GM12878 (cell line): Measurements from ENCODE around the gene NUDT22. TPM values are rescaled to one million over a fixed set of nuclear protein-coding genes. Genes with fewer than 3 reads are reported as not detected.

ENCODE experiments used
- ATF7 ChIP-seq: fragments of 450-650 bp; IDR thresholded peaks from 2 replicates; pipeline ENCODE4 v1.6.1; 2016; ENCODE audit warnings: low read depth, mild to moderate bottlenecking
- BHLHE40 ChIP-seq, 2 experiments: fragments of 450-650 bp in 1 of 2; IDR thresholded peaks; 2 replicates each; pipeline ENCODE4 v1.6.1; 2011 to 2017; ENCODE audit warnings: low read depth in 2 of 2, borderline replicate concordance in 1 of 2, improper control_type of control experiment in 1 of 2, low read length in 1 of 2, mild to moderate bottlenecking in 1 of 2
- E4F1 ChIP-seq: fragments of 450-650 bp; IDR thresholded peaks from 2 replicates; pipeline ENCODE4 v1.6.1; 2018; ENCODE audit warnings: borderline replicate concordance, mild to moderate bottlenecking; ENCODE audit not compliant: partially characterized antibody
- EP300 ChIP-seq, 2 experiments: fragments of 150-350 bp in 1 of 2; IDR thresholded peaks; 2 replicates each; pipeline ENCODE4 v1.6.1; 2011 to 2012; ENCODE audit warnings: low read depth in 2 of 2, low read length in 2 of 2, borderline replicate concordance in 1 of 2, improper control_type of control experiment in 1 of 2, inconsistent platforms in 1 of 2; ENCODE audit not compliant: control insufficient read depth in 1 of 2
- ESRRA ChIP-seq: IDR thresholded peaks from 2 replicates; pipeline ENCODE4 v1.6.1; 2012; ENCODE audit warnings: mild to moderate bottlenecking, low read length, improper control_type of control experiment
- EZH2 ChIP-seq: IDR thresholded peaks from 2 replicates; pipeline ENCODE4 v1.6.1; 2012; ENCODE audit warnings: low read depth, mild to moderate bottlenecking, control low read depth, inconsistent platforms, low read length, borderline replicate concordance; ENCODE audit not compliant: control insufficient read depth
- FOS ChIP-seq: IDR thresholded peaks from 3 replicates; pipeline ENCODE4 v1.6.1; 2011; ENCODE audit warnings: borderline replicate concordance; ENCODE audit not compliant: insufficient read length; ENCODE audit errors: extremely low read depth
- FOXM1 ChIP-seq: IDR thresholded peaks from 2 replicates; pipeline ENCODE4 v1.6.1; 2012; ENCODE audit warnings: low read depth, mild to moderate bottlenecking, inconsistent platforms, low read length, moderate library complexity
- HDAC6 ChIP-seq: fragments of 200-600 bp; sonication (generic); IDR thresholded peaks from one replicate; pipeline ENCODE4 v1.8.0; 2017; ENCODE audit warnings: antibody characterized with exemption; ENCODE audit not compliant: unreplicated experiment
- IKZF1 ChIP-seq: fragments of 450-650 bp; conservative IDR thresholded peaks from 2 replicates; pipeline ENCODE4 v1.6.1; 2017; ENCODE audit warnings: antibody characterized with exemption, mild to moderate bottlenecking
- IRF5 ChIP-seq: fragments of 450-650 bp; IDR thresholded peaks from 2 replicates; pipeline ENCODE4 v1.6.1; 2017; ENCODE audit warnings: borderline replicate concordance
- KAT2A ChIP-seq: conservative IDR thresholded peaks from 2 replicates; pipeline ENCODE4 v1.6.1; 2011; ENCODE audit warnings: low read depth, low read length; ENCODE audit not compliant: control insufficient read depth
- KDM1A ChIP-seq: fragments of 200-600 bp; sonication (generic); IDR thresholded peaks from 2 replicates; pipeline ENCODE4 v1.6.1; 2016; ENCODE audit warnings: borderline replicate concordance
- NR2C1 ChIP-seq: fragments of 450-650 bp; IDR thresholded peaks from 2 replicates; pipeline ENCODE4 v1.6.1; 2017; ENCODE audit warnings: antibody characterized with exemption, mild to moderate bottlenecking, moderate library complexity
- PBX3 ChIP-seq: IDR thresholded peaks from 2 replicates; pipeline ENCODE4 v1.6.1; 2011; ENCODE audit warnings: mild to moderate bottlenecking, low read depth, low read length, moderate library complexity; ENCODE audit not compliant: insufficient replicate concordance
- POLR2AphosphoS2 ChIP-seq: IDR thresholded peaks from 2 replicates; pipeline ENCODE4 v1.6.1; 2011; ENCODE audit warnings: low read depth, mild to moderate bottlenecking, low read length, improper control_type of control experiment, moderate library complexity
- SREBF2 ChIP-seq: IDR thresholded peaks from 2 replicates; pipeline ENCODE4 v1.6.1; 2012; ENCODE audit warnings: mild to moderate bottlenecking, low read length
- YBX1 ChIP-seq: fragments of 450-650 bp; IDR thresholded peaks from 2 replicates; pipeline ENCODE4 v1.6.1; 2016; ENCODE audit warnings: antibody characterized with exemption
- ZNF207 ChIP-seq: fragments of 450-650 bp; IDR thresholded peaks from 2 replicates; pipeline ENCODE4 v1.6.1; 2014; ENCODE audit warnings: antibody characterized with exemption, mild to moderate bottlenecking, borderline replicate concordance
- ZNF24 ChIP-seq: fragments of 450-650 bp; IDR thresholded peaks from 2 replicates; pipeline ENCODE4 v1.6.1; 2017; ENCODE audit warnings: antibody characterized with exemption, mild to moderate bottlenecking
- ZNF384 ChIP-seq: IDR thresholded peaks from 2 replicates; pipeline ENCODE4 v1.6.1; 2012; ENCODE audit warnings: low read depth, mild to moderate bottlenecking, low read length, improper control_type of control experiment, borderline replicate concordance
- polyA plus RNA-seq, 11 experiments: library from polyadenylated mRNA; depleted of rRNA in 4 of 11; unstranded in 6 of 11; stranded (reverse) in 5 of 11; fragments of >200 nt; fragmentation: Nextera tagmentation in 4 of 11; fragmentation: Illumina TruSeq in 1 of 11; extraction: Ambion mirVana in 4 of 11; extraction: Trizol in 1 of 11; gene quantifications; 1 replicate in 1 of 11; 2 replicates in 10 of 11; pipeline versions ENCODE4 v1.2.1 to v1.2.3, GENCODE V29; 2011 to 2016; ENCODE audit warnings: inconsistent platforms in 2 of 11, missing spikeins in 2 of 11, low read depth in 1 of 11
- total RNA-seq, 4 experiments: library from RNA; depleted of rRNA in 3 of 4; stranded (reverse); fragments of >200 nt in 3 of 4; fragmentation: Illumina TruSeq in 1 of 4; extraction: Trizol in 1 of 4; gene quantifications; 2 replicates each; pipeline versions ENCODE4 v1.2.1 to v1.2.3, GENCODE V29; 2013 to 2021

Gene NUDT22
- total and polyA plus RNA-seq, 10 of the 15 experiments (the other 5 are each of a cell fraction or from before 2014, with no cell fraction given), result 6.7 to 115 (median 64.7) TPM

GRCh38 chr11:64185175-64185692 lies 40.8 kb upstream of the NUDT22 start (continued):
- TF ChIP-seq EP300 (IDR thresholded peaks at IDR 0.05; ENCODE audit: borderline replicate concordance in 1 of 2, control insufficient read depth in 1 of 2, low read depth in 2 of 2, low read length in 2 of 2) (no peak), ZNF24 (no peak), ZNF207 (peak; percentile 84; the same call in 1 of the 2 replicates), FOXM1 (no peak), IRF5 (no peak), HDAC6 (no peak), SREBF2 (no peak), NR2C1 (no peak), E4F1 (no peak), YBX1 (no peak), PBX3 (no peak), FOS (no peak), BHLHE40 (IDR thresholded peaks at IDR 0.05; ENCODE audit: borderline replicate concordance in 1 of 2, low read depth in 2 of 2, low read length in 1 of 2) (peak; percentile 68 to 77), KDM1A (no peak), EZH2 (no peak), ESRRA (no peak), ATF7 (no peak), IKZF1 (peak; percentile 52), POLR2AphosphoS2 (no peak), KAT2A (no peak), ZNF384 (no peak)
